ENCODE measurements around the gene STARD9.

The STARD9 gene

DNA sequence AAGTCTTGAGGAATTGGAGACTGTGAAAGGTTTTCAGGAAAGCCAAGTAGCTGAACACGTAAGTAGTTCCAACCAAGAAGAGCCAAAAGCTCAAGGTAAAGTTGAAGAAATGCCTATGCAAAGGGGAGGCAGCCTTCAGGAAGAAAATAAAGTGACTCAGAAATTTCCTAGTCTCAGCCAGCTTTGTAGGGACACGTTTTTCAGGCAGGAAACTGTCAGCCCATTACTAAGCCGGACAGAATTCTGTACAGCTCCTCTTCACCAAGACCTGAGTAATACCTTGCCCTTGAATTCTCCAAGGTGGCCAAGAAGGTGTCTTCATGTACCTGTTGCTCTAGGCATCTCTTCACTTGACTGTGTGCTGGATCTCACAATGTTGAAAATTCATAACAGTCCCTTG lies 112.9 kb downstream of the STARD9 start:
- H3K36me3 ChIP-seq (replicated peaks) = peaks cover 7% of the 10 kb centered on the region
- no peak for DNase-seq
- H3K27me3 ChIP-seq (replicated peaks) = no peaks in the 10 kb centered on the region
- in situ Hi-C loops (cut with HindIII; ENCODE audit: low pct_ligation_motif_present, low sequenced_read_pairs) = no loop called here
- H3K27ac ChIP-seq = no peak overlapping the region
- TF ChIP-seq, protein P1, sequence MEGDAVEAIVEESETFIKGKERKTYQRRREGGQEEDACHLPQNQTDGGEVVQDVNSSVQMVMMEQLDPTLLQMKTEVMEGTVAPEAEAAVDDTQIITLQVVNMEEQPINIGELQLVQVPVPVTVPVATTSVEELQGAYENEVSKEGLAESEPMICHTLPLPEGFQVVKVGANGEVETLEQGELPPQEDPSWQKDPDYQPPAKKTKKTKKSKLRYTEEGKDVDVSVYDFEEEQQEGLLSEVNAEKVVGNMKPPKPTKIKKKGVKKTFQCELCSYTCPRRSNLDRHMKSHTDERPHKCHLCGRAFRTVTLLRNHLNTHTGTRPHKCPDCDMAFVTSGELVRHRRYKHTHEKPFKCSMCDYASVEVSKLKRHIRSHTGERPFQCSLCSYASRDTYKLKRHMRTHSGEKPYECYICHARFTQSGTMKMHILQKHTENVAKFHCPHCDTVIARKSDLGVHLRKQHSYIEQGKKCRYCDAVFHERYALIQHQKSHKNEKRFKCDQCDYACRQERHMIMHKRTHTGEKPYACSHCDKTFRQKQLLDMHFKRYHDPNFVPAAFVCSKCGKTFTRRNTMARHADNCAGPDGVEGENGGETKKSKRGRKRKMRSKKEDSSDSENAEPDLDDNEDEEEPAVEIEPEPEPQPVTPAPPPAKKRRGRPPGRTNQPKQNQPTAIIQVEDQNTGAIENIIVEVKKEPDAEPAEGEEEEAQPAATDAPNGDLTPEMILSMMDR (IDR thresholded peaks at IDR 0.05; ENCODE audit: low read depth, low read length, missing control alignments) = no peak
- H3K4me3 ChIP-seq (ENCODE audit: low read depth, low read length) = no peak overlapping the region

DNA sequence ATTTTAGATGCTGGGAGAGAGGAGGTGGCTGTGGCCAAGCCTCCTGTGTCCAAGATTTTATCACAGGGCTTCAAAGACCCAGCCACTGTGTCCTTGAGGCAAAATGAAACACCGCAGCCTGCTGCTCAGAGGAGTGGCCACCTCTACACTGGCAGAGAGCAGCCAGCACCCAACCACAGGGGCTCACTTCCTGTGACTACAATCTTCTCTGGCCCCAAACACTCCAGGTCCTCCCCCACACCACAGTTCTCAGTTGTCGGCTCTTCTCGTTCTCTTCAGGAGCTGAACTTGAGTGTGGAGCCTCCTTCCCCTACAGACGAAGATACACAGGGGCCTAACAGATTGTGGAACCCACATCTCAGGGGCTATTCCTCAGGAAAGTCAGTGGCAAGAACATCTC lies 115.9 kb downstream of the STARD9 start:
- Histone ChIP-seq H3K27ac (no peak overlapping the region), H3K4me3 (ENCODE audit: low read depth, low read length) (no peak overlapping the region), H3K27me3 (replicated peaks) (no peaks in the 10 kb centered on the region), H3K36me3 (replicated peaks) (peaks cover 2% of the 10 kb centered on the region)
- in situ Hi-C loops (cut with HindIII; ENCODE audit: low pct_ligation_motif_present, low sequenced_read_pairs) = no loop called here
- no peak for DNase-seq
- TF ChIP-seq, protein P1 (IDR thresholded peaks at IDR 0.05; ENCODE audit: low read depth, low read length, missing control alignments) = no peak

GRCh38 chr15:42691770-42692169 lies 116.4 kb downstream of the STARD9 start:
- in situ Hi-C loops (cut with HindIII; ENCODE audit: low pct_ligation_motif_present, low sequenced_read_pairs) = no loop called here

GRCh38 chr15:42692536-42692935 lies 117.1 kb downstream of the STARD9 start:
- H3K4me3 ChIP-seq (ENCODE audit: low read depth, low read length) = no peak overlapping the region
- peaks cover 2% of the 10 kb centered on the region for H3K36me3 ChIP-seq (replicated peaks)
- H3K27me3 ChIP-seq (replicated peaks) = no peaks in the 10 kb centered on the region
- H3K27ac ChIP-seq = no peak overlapping the region
- in situ Hi-C loops (cut with HindIII; ENCODE audit: low pct_ligation_motif_present, low sequenced_read_pairs) = no loop called here
- TF ChIP-seq, protein P1 (IDR thresholded peaks at IDR 0.05; ENCODE audit: low read depth, low read length, missing control alignments) = no peak
- DNase-seq = no peak

More at GRCh38 chr15:42691770-42692169, 116.4 kb downstream of the STARD9 start:
- H3K27ac ChIP-seq = no peak overlapping the region
- no peak for DNase-seq
- H3K27me3 ChIP-seq (replicated peaks) = no peaks in the 10 kb centered on the region
- no peak overlapping the region for H3K4me3 ChIP-seq (ENCODE audit: low read depth, low read length)
- peaks cover 2% of the 10 kb centered on the region for H3K36me3 ChIP-seq (replicated peaks)
- TF ChIP-seq, protein P1 (IDR thresholded peaks at IDR 0.05; ENCODE audit: low read depth, low read length, missing control alignments) = no peak

GRCh38 chr15:42692997-42693396 lies 117.6 kb downstream of the STARD9 start:
- Histone ChIP-seq H3K36me3 (replicated peaks) (peaks cover 2% of the 10 kb centered on the region), H3K27ac (no peak overlapping the region), H3K4me3 (ENCODE audit: low read depth, low read length) (no peak overlapping the region), H3K27me3 (replicated peaks) (no peaks in the 10 kb centered on the region)
- TF ChIP-seq, protein P1 (IDR thresholded peaks at IDR 0.05; ENCODE audit: low read depth, low read length, missing control alignments) = no peak
- in situ Hi-C loops (cut with HindIII; ENCODE audit: low pct_ligation_motif_present, low sequenced_read_pairs) = no loop called here
- DNase-seq = no peak

DNA sequence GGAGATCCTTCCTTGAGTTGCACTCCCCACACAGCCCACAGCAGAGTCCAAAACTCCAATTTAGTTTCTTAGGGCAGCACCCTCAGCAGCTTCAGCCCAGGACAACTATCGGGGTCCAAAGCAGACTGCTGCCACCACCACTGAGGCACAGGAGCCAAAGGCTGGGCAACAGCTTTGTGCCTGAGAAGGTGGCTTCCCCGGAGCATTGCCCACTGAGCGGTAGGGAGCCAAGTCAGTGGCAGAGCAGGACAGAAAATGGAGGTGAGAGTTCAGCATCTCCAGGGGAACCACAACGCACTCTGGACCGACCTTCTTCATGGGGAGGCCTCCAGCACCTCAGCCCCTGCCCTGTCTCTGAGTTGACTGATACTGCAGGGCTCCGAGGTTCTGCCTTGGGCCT lies 118.1 kb downstream of the STARD9 start:
- TF ChIP-seq, protein P1 (IDR thresholded peaks at IDR 0.05; ENCODE audit: low read depth, low read length, missing control alignments) = no peak
- no peak for DNase-seq
- in situ Hi-C loops (cut with HindIII; ENCODE audit: low pct_ligation_motif_present, low sequenced_read_pairs) = no loop called here
- no peak overlapping the region for H3K4me3 ChIP-seq (ENCODE audit: low read depth, low read length)
- peaks cover 2% of the 10 kb centered on the region for H3K36me3 ChIP-seq (replicated peaks)
- no peak overlapping the region for H3K27ac ChIP-seq
- no peaks in the 10 kb centered on the region for H3K27me3 ChIP-seq (replicated peaks)
